NCI-H128 (cell line): ENCODE data around the gene NGRN.
"Not testable (repeated sequence)": the region's sequence is repeated elsewhere in the genome, so short reads cannot be mapped to it uniquely, and the experiment has no call there.

Source experiments
- DNase-seq: peaks from one replicate; lab custom pipeline; 2025; ENCODE audit not compliant: unreplicated experiment; lab: John Stamatoyannopoulos, UW

Gene NGRN

DNA sequence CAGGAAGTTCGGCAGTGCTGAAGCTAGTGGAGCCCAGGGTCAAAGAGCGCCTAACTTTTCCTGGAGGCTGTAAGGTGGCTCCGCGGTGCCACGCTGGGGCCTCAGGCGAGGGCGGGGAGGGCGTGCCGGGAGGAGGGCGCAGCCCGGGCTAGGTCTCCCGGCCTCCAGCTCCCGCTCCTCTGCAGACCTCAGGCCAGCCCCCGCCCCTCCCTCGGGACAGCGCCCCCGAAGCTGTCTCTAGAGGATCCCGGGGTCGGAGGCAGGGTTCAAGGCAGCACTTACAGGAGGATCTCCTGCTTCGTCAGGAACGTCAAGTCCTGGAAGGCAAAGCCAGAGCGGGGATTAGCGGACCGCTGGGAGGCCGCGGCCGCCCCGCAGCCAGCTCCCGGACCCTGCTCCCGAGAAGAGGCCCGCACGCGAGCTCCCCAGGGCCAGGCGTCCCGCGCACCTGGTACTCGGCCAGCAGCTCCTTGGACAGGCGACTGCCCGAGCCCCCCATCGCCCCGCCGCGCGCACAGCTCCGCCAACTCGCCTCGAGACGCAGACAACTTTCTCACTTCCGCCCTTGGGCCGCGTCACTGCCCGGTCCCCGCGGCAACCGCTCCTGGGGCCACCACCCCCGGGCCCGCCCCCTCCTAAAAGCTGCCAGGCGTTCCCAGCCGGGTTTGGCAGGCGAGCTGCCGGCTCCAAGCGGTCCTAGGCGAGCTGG lies 31.9 kb upstream of the NGRN start, which contains the start of gene CIB1:
TSS of gene CIB1 (minus strand) at position 555 of the 709 bp plus-strand sequence. CDS start at position 499, 56 bp downstream.
- peak; percentile 70 for DNase-seq

DNA sequence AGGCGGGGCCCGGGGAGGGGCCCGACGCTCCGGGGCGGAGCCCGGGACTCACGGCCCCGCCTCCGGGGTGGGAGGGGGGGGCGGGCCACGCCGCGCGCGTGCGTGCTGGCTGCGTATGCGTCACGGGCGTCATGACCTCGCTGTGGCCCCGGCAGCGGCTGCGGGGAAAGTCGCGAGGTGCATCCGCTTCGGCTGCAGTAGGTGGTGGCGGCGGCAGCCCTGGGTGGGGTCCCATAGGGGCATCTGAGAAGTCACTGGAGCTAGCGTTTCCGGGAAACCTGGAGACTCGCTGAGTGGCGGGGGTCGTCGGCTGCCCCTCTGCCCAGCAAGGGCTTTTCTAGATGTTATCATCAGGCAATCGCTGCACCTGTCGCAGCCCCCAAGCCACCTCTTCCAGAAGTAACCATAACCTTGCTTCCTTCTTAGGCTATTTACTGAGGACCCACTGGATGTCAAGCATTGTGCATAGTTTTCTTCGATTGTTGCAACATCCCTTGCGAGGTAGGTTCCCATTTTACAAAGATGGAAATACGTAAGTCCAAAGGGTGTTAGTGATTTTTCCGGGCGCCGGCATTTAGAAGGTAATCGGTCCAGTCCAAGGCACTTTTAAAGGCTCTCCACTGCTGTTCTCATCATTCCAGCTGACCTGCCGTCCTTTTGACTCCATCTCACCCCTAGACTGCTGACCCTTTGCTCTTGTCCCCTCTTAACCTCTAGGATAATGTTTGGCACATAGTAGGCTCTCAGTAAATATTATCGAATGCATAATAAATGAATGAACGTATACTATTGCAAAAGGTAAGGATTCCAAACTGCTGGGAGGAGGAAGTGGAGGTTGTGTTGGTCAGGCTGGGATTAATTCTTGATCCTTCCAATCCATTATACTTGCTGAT lies 31.1 kb upstream of the NGRN start, which contains the start of gene GDPGP1:
TSS of gene GDPGP1 (plus strand) at position 114 of the 893 bp plus-strand sequence. CDS start 6,700 bp downstream, outside the sequence.
- DNase-seq = no peak

GRCh38 chr15:90239371-90239770 lies 26.1 kb upstream of the NGRN start:
- DNase-seq = no peak

DNA sequence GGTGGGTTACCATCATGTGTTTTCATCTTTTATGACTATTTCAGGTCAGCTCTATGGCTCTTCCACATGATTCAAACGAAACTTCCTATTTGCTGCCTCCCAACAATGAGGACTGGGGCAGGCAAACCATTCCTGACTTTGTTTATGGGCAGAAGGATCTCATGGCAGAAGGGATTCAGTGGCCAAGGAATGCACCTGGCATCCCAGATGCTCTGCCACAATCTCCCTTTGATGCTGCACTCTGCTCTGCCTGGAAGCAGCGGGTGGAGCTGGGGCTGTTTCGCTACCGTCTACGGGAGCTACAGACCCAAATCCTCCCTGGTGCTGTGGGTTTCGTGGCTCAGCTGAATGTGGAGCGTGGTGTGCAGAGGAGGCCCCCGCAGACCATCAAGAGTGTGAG lies 24.6 kb upstream of the NGRN start:
- no peak for DNase-seq

DNA sequence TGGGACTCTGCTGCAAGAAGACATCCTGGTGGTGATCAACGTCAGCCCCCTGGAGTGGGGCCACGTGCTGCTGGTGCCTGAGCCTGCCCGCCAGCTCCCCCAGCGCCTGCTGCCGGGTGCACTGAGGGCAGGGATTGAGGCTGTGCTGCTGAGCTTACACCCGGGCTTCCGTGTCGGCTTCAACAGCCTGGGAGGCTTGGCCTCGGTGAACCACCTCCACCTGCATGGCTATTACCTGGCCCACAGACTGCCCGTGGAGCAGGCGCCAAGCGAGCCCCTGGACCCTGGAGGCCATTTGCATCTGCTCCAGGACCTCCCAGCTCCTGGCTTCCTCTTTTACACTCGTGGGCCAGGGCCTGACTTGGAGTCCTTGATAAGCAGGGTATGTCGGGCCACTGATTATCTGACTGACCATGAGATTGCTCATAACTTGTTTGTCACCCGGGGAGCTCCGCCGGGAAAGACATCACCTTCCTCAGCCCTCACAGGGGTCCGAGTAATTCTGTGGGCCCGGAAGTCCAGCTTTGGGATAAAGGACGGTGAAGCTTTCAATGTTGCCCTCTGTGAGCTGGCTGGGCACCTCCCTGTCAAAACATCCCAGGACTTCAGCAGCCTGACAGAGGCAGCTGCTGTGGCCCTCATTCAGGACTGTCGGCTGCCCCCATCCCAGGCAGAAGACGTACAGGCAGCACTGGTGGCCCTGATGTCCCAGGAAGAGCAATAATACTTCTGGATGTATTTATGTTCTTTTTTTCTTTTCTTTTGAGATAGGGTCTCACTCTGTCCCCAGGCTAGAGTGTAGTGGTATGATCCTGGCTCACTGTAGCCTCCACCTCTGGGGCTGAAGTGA lies 23.9 kb upstream of the NGRN start:
- no peak for DNase-seq

DNA sequence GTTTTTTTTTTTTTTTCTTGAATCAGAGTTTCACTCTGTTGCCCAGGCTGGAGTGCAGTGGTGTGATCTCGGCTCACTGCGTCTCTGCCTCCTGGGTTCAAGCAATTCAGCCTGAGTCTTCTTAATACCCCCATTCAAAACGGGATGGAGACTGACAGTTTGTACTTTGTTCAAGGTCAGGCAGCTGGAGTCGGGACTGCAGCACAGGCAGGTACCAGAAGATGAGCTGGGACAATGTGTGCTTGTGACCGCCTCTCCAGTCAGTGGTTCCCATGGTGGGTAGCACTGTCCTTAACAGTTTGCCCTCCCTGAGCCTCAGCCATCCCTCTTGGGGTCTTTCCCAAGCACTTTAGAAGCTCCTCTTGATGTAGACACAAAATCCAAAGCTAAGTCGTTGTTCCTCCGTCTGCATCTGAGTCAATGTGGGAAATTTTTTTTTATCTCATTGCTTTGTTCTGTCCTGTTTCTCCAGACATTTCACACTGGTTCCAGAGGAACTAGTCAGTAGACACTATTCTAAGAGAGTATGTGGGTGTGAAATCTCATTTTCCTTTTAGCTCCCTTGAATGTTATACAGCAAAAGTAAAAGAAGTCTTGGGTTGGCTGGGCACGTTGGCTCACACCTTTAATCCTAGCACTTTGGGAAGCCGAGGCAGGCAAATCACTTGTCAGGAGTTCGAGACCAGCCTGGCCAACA lies 21.4 kb upstream of the NGRN start:
- DNase-seq = no peak

GRCh38 chr15:90248789-90249202 lies 16.7 kb upstream of the NGRN start:
- DNase-seq = no peak

- DNase-seq = peak; percentile 41
These were observed 16.1 kb upstream of the NGRN start, which contains the start of gene TTLL13 for GRCh38 chr15:90249203-90249863. Gene TTLL13 (plus strand): TSS chr15:90249556. CDS start chr15:90250631, 1,075 bp downstream.

- no peak for DNase-seq
These were observed 7.7 kb upstream of the NGRN start for GRCh38 chr15:90257776-90258175.

DNA sequence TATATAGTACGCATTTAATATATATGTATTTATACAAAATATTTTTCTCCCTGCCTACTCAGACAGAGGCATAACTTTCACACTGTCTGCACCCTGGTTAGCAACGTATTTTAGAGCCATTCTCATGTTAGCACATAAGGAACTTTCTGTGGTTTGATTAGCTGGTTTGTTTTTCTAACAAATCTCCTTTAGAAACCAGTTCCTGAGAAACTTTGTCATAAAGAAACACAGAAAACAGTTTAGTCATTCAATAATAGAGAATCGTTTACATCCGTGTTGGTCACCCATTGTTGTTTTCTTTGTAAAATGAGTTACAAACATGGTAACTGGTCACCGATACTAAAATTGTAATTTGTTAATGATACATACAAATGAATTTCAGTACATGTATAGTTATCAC lies 5.9 kb upstream of the NGRN start:
- DNase-seq = no peak

GRCh38 chr15:90260731-90261130 lies 4.7 kb upstream of the NGRN start:
- not testable (repeated sequence) for DNase-seq

DNA sequence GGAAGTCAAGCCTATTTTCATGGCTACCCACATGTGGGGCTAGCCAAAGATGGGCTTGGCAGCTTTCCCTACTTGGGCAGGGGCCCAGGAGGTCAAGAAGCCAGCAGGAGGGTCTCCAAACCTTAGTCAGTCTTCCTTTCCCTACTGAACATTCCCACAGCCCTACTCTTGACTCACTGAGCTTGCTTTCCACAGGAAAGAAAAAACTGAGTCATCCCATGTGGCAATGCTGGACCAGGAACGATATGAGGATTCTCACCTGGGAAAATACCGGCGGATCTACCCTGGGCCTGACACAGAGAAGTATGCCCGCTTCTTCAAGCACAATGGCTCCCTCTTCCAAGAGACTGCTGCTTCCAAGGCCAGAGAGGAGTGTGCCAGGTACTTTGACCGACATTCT lies 3.7 kb upstream of the NGRN start:
- no peak for DNase-seq

GRCh38 chr15:90262426-90262825 lies 3.0 kb upstream of the NGRN start:
- no peak for DNase-seq

DNA sequence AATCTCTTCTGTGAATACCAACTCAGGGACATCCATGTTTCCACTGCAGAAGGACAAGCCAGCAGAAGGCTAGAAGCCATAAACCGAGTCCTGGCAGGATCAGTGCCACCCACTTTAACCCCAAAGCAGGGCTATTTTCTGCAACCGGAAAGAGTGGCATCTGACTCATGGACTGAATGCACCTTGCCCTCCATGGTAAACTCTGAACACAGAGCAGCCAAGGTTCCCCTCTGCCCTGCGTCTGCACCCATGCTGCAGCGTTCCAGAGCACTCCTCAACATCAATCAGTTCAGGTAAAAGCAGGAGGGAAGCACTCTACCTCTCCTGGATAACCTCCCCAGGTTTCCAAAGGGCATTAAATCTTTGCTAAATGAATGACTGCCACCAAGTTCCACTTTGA lies 801 bp upstream of the NGRN start:
- no peak for DNase-seq

GRCh38 chr15:90266061-90266431 lies 574 bp downstream of the NGRN start:
- no peak for DNase-seq

DNA sequence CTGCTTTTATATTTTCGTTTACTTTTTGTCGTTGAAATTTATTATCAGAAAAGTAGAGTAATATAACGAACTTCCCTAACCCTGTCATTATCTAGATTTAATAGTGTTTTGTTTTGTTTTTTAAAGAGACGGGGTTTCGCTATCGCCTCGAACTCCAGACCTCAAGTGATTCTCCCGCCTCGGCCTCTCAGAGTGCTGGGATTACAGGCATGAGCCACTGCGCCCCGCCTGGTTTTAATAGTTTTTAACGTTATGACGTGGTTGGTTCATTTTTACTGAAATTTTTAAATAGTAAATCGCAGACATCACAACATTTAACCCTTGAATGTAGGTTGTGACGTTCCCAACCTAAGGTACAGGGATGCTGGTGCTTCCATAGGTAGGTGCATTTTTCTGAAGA lies 1.0 kb downstream of the NGRN start:
- no peak for DNase-seq

DNA sequence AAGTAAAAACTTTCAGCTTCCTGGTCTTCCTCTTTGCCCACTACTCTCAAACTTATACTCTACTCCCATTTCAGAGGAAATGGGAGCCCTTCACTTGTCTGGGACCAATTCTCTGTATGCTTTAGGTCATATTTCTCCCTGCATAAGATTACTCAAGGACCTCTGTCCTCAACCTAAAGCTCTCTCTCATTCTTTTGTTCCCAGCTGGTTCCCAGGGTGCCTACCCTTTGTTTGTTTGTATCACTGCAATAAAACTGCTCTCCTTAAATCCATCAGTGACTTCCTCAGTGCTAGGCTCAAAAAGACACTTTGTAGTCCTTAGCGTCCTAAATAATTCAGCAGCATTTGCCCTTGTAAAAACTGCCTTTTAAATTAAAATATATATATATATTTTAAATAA lies 2.9 kb downstream of the NGRN start:
- no peak for DNase-seq

- DNase-seq = no peak
These were observed 5.2 kb downstream of the NGRN start for GRCh38 chr15:90270502-90271150.

GRCh38 chr15:90271459-90272166 lies 6.1 kb downstream of the NGRN start:
- no peak for DNase-seq
